Placental epithelial cell (primary cell): ENCODE data around the gene SLC37A2. TPM values are rescaled to one million over a fixed set of nuclear protein-coding genes. Genes with fewer than 3 reads are reported as not detected.

Experiments
- total RNA-seq: library from RNA; depleted of rRNA; stranded (reverse); fragments of >200 nt; gene quantifications from 2 replicates; pipeline ENCODE4 v1.2.3, GENCODE V29; 2012

SLC37A2 gene
- 9.1 and 11.4 TPM in 2 replicates for total RNA-seq

DNA sequence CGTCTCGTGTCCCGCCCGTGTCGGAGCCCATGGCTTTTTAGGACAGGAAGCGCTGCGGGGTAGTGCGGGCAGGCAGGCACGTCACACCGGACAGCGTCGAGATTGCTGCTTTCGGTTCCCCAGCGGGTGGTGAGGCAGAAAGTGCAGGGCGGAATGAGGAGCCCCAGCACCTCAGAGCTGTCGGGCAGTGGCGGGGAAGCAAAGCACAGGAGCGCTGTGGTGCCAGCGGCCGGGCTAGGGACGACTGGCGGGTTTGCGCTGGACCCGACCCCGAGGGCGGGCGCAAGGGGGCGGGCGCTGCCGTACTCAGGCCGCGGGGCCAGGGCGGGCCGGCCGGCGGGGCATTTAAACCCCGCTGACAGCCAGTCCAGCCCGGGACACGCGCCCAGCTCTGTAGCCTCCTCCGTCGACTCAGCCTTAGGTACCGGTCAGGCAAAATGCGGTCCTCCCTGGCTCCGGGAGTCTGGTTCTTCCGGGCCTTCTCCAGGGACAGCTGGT, at the start of gene SLC37A2:
Gene SLC37A2, plus strand, starts transcription at position 375 of the 498 bp plus-strand sequence. Its CDS starts 63 bp downstream, at position 438.

DNA sequence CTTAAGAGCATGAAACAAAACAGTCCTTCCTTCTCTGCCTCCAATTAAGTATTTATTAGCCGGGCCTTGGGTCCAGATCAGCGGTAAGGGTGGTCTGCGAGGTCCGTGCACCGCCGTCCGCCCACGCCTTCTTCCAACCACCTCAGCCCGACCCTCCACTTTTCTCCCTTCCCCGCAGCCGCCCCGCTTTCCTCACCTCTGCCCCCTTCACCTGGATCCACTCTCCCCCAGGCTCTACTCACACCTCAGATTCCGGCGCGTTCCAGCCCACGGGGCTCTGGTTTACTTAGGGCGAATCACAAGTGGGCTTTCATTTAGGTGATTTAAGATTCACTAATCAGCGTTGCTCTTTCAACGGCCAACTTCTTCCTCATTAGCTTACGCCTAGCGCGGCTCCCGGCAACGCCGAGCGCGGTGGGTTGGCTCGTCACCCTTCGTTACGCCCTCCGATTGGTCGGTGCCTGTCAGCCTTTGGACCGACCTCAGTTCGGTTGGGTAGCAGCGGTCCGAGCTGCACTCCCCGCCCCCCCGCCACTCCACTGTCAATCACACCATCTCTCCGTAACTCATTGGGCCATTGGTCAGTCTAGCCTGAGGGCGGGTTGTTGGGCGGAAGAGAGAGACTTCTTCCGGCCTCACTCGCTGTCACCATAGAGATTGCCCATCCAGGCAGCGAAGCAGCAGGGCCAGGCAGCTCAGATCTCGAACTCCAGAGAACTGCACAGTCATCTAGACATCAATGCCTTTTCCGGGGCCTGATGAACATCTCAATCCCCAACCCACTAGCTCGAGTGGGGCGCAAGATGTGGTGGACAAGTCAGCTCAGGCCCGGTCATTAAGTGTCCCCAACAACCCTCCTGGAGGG, 48.5 kb downstream of the SLC37A2 start, which contains the start of gene TMEM218:
Gene TMEM218, minus strand, starts transcription at position 284 of the 865 bp plus-strand sequence. CDS start 9,385 bp downstream, outside the sequence.

Other genes starting within 250 kb of the SLC37A2 start
- gene ROBO3, start 197.9 kb upstream of the SLC37A2 start, total RNA-seq = 22.7 and 24.7 TPM in 2 replicates
- under 0.01 and 0.65 TPM in 2 replicates for gene ROBO4, start 165.4 kb upstream of the SLC37A2 start, total RNA-seq
- 0.22 TPM in 1 of 2 replicates, not detected in the other for gene HEPN1, start 144.1 kb upstream of the SLC37A2 start, total RNA-seq
- not detected in 2 replicates for gene HEPACAM, start 127.3 kb upstream of the SLC37A2 start, total RNA-seq
- gene CCDC15, start 109.1 kb upstream of the SLC37A2 start, total RNA-seq = 3.5 and 5.1 TPM in 2 replicates
- gene TMEM218, start 48.3 kb downstream of the SLC37A2 start, total RNA-seq = 20.8 TPM in 2 replicates
- 2.6 and 3.1 TPM in 2 replicates for gene PKNOX2, start 101.4 kb downstream of the SLC37A2 start, total RNA-seq